DND-41 (cell line): ENCODE data around the gene SLC31A1.

Experiments used
- ATAC-seq: fragments of 200-7000 bp; cut with Tn5 transposase; 3 replicates; pipeline ENCODE4 v1.9.1; 2021; ENCODE audit warnings: low read depth; ENCODE audit not compliant: insufficient read depth
- DNase-seq: peaks from one replicate; pipeline ENCODE4 v3.0.0-alpha.2; 2020
- H2AFZ ChIP-seq: 2 replicates; pipeline ENCODE4 v1.6.0; 2012; ENCODE audit warnings: low read depth, low read length
- H3K27ac ChIP-seq: 2 replicates; pipeline ENCODE4 v1.5.1; 2012; ENCODE audit warnings: low read length, inconsistent platforms
- H3K27me3 ChIP-seq: fragments of 200-600 bp; sonication (generic); 2 replicates; pipeline ENCODE4 v1.6.0; 2012; ENCODE audit warnings: low read length, mild to moderate bottlenecking, inconsistent platforms; ENCODE audit not compliant: insufficient read depth, poor library complexity
- H3K36me3 ChIP-seq: 2 replicates; pipeline ENCODE4 v1.5.1; 2012; ENCODE audit warnings: low read length, inconsistent platforms; ENCODE audit not compliant: insufficient read depth
- H3K4me1 ChIP-seq: 2 replicates; pipeline ENCODE4 v1.5.1; 2012; ENCODE audit warnings: mild to moderate bottlenecking, low read length; ENCODE audit not compliant: insufficient read depth
- H3K4me2 ChIP-seq: 2 replicates; pipeline ENCODE4 v1.6.0; 2012; ENCODE audit warnings: mild to moderate bottlenecking, moderate library complexity, low read length, inconsistent platforms; ENCODE audit not compliant: insufficient read depth
- H3K4me3 ChIP-seq, 2 experiments: fragments of 200-600 bp in 1 of 2; shearing (Covaris generic) in 1 of 2; 2 replicates each; pipeline ENCODE4 v1.5.1; 2012 to 2016; ENCODE audit warnings: inconsistent platforms in 2 of 2, low read length in 2 of 2, mild to moderate bottlenecking in 2 of 2, low read depth in 1 of 2, moderate library complexity in 1 of 2
- H3K79me2 ChIP-seq: 2 replicates; pipeline ENCODE4 v1.6.0; 2012; ENCODE audit warnings: low read length, inconsistent platforms; ENCODE audit not compliant: insufficient read depth
- H3K9ac ChIP-seq: 2 replicates; pipeline ENCODE4 v1.6.0; 2012; ENCODE audit warnings: low read depth, mild to moderate bottlenecking, inconsistent platforms, low read length, moderate library complexity
- H3K9me3 ChIP-seq: 2 replicates; pipeline ENCODE4 v1.5.1; 2012; ENCODE audit warnings: low read length, moderate library complexity, mild to moderate bottlenecking, inconsistent platforms; ENCODE audit not compliant: insufficient read depth, severe bottlenecking
- H4K20me1 ChIP-seq: 2 replicates; pipeline ENCODE4 v1.6.0; 2012; ENCODE audit warnings: low read length; ENCODE audit not compliant: insufficient read depth
- EZH2 ChIP-seq: IDR thresholded peaks from 3 replicates; pipeline ENCODE4 v1.6.1; 2012; ENCODE audit warnings: borderline replicate concordance, low read depth, mild to moderate bottlenecking, moderate library complexity, low read length, inconsistent platforms; ENCODE audit not compliant: severe bottlenecking
- TF ChIP-seq, protein P1 (sequence below): IDR thresholded peaks from 2 replicates; pipeline ENCODE4 v1.5.1; 2012; ENCODE audit warnings: borderline replicate concordance, low read length, moderate library complexity, mild to moderate bottlenecking; ENCODE audit not compliant: poor library complexity, severe bottlenecking; ENCODE audit errors: extremely low read depth

Gene SLC31A1

DNA sequence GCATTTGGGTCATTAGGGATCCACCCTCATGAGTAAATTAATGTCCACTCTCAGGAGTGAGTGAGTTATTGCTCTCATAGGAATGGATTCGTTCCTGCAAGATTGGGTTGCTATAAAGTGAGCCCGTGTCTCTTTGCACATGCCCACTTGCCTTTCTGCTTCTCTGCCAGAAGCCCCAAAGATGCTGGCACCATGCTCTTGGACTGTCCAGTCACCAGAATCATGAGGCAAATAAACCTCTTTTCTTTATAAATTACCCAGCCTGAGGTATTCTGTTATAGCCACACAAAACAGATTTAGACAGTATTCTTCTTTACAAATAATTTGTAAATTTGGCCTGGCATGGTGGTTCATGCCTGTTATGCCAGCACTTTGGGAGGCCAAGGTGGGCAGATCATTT is 29.5 kb downstream of the SLC31A1 start:
- Histone ChIP-seq H2AFZ (no peak overlapping the region), H3K9me3 (no peaks in the 10 kb centered on the region), H3K4me2 (no peak overlapping the region), H3K4me3 (no peak overlapping the region), H3K27me3 (no peaks in the 10 kb centered on the region), H4K20me1 (no peaks in the 10 kb centered on the region), H3K4me1 (no peaks in the 10 kb centered on the region), H3K36me3 (no peaks in the 10 kb centered on the region), H3K27ac (no peak overlapping the region), H3K79me2 (no peaks in the 10 kb centered on the region), H3K9ac (no peak overlapping the region)
- no peak for ATAC-seq
- TF ChIP-seq EZH2, result no peak
- TF ChIP-seq, protein P1, sequence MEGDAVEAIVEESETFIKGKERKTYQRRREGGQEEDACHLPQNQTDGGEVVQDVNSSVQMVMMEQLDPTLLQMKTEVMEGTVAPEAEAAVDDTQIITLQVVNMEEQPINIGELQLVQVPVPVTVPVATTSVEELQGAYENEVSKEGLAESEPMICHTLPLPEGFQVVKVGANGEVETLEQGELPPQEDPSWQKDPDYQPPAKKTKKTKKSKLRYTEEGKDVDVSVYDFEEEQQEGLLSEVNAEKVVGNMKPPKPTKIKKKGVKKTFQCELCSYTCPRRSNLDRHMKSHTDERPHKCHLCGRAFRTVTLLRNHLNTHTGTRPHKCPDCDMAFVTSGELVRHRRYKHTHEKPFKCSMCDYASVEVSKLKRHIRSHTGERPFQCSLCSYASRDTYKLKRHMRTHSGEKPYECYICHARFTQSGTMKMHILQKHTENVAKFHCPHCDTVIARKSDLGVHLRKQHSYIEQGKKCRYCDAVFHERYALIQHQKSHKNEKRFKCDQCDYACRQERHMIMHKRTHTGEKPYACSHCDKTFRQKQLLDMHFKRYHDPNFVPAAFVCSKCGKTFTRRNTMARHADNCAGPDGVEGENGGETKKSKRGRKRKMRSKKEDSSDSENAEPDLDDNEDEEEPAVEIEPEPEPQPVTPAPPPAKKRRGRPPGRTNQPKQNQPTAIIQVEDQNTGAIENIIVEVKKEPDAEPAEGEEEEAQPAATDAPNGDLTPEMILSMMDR, result no peak
- DNase-seq, result no peak

DNA sequence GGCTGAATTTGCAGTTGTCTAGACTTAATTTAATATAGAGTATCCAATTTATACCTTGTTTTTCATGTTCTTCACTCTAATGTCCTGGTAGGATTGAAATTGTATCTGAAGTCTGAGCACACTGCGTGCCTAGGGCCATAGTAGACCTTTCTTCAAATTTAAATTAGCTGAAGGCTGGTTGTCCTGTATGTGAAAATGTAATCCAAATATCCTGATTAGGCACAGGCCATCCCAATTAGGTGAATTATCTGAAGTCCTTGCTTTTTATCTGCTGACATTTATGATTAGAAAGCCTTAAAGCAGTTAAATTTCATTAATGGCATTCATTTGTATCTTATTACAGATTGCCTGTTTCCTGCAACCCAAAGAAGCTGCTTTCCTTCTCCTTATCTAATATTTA is 33.6 kb downstream of the SLC31A1 start:
- H4K20me1 ChIP-seq, result no peaks in the 10 kb centered on the region
- H3K4me1 ChIP-seq, result no peaks in the 10 kb centered on the region
- H3K27me3 ChIP-seq, result no peaks in the 10 kb centered on the region
- no peak overlapping the region for H3K9ac ChIP-seq
- H3K27ac ChIP-seq, result no peak overlapping the region
- no peak for TF ChIP-seq EZH2
- TF ChIP-seq, protein P1, result no peak
- H2AFZ ChIP-seq, result no peak overlapping the region
- no peak overlapping the region for H3K4me2 ChIP-seq
- ATAC-seq (no peak), DNase-seq (no peak)
- peaks cover 20% of the 10 kb centered on the region; the same call in 1 of the 2 replicates for H3K36me3 ChIP-seq
- no peak overlapping the region for H3K4me3 ChIP-seq
- no peaks in the 10 kb centered on the region for H3K79me2 ChIP-seq
- H3K9me3 ChIP-seq, result no peaks in the 10 kb centered on the region

DNA sequence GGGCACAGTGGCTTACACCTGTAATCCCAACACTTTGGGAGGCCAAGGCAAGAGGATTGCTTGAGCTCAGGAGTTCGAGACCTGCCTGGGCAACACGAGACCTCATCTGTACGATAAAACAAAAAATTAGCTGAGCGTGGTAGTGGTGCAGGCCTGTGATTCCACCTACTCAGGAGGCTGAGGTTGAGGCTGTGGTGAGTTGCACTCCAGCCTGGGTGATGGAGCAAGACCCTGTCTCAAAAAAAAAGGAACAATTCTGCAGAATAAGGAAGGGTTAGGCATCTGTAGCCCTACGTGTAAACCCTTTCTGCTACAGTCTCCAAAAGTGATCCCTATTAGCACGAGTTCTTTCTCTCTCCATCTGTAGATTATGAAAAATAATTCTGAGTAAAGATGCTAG is 34.1 kb downstream of the SLC31A1 start:
- ATAC-seq (no peak), DNase-seq (no peak)
- no peak overlapping the region for H3K4me3 ChIP-seq
- H3K9ac ChIP-seq, result no peak overlapping the region
- H3K9me3 ChIP-seq, result no peaks in the 10 kb centered on the region
- peaks cover 24% of the 10 kb centered on the region; the same call in 1 of the 2 replicates for H3K36me3 ChIP-seq
- H3K4me1 ChIP-seq, result no peaks in the 10 kb centered on the region
- no peak overlapping the region for H3K4me2 ChIP-seq
- no peak overlapping the region for H2AFZ ChIP-seq
- H3K27me3 ChIP-seq, result no peaks in the 10 kb centered on the region
- no peaks in the 10 kb centered on the region for H4K20me1 ChIP-seq
- no peaks in the 10 kb centered on the region for H3K79me2 ChIP-seq
- TF ChIP-seq, protein P1, result no peak
- no peak for TF ChIP-seq EZH2
- no peak overlapping the region for H3K27ac ChIP-seq

- H3K36me3 ChIP-seq, result peaks cover 27% of the 10 kb centered on the region; the same call in 1 of the 2 replicates
- H2AFZ ChIP-seq, result no peak overlapping the region
- H3K4me2 ChIP-seq, result no peak overlapping the region
- no peak for ATAC-seq
- TF ChIP-seq EZH2, result no peak
- TF ChIP-seq, protein P1, result no peak
- no peak overlapping the region for H3K27ac ChIP-seq
- H3K9ac ChIP-seq, result no peak overlapping the region
- no peak overlapping the region for H3K4me3 ChIP-seq
- no peaks in the 10 kb centered on the region for H3K27me3 ChIP-seq
- H3K9me3 ChIP-seq, result no peaks in the 10 kb centered on the region
- no peaks in the 10 kb centered on the region for H3K79me2 ChIP-seq
- no peaks in the 10 kb centered on the region for H4K20me1 ChIP-seq
- H3K4me1 ChIP-seq, result no peaks in the 10 kb centered on the region
- DNase-seq, result no peak
These were observed 36.5 kb downstream of the SLC31A1 start for GRCh38 chr9:113257863-113258262.
